ENCODE measurements around the gene NGDN. TPM values are rescaled to one million over a fixed set of nuclear protein-coding genes. Genes with fewer than 3 reads are reported as not detected.
"Not testable (repeated sequence)": the region's sequence is repeated elsewhere in the genome, so short reads cannot be mapped to it uniquely, and the experiment has no call there.

NGDN gene
- total RNA-seq, 1 experiment from 2014 or later: 176 TPM

DNA sequence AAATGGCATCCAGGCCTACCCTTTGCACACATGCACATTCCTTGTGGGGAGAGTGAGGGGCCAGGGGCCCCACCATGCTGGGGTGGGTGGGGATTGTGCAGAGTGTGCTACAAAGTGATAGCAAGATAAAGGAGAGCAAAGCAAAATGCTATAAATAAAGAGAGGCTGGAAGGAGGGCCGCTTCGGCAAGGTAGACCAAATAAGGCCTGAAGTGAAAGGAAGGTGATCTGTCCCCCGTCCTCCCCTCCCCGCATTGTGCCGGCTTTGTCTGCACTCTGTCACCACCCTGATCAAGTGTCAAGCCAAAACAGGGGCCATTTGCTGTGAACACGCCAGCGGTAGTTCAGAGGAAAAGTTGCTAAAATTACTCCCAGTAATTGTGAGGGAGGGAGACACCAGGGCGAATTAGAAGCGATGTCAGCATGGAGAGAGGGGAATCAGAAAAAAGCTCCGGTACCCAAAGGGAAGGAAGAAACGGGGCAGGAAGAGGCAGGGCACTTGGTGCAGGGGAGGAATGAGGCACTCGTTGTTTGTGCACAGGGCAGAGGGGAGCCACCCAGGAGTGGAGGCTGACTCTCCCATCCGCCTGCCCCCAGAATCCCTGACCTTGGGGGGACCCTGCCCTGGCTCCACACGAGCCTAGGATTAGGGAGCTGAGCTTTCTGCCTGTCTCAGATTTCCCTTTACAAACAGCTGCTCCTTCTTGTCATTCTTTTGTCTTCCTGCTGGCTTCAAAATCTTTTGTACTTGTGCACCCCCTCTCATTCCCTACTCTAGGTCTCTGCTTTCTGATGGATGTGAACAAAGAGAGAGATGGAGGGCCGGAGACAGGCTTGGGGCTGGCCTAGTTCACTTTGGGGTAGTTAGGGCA lies 31.2 kb upstream of the NGDN start:
- DNase-seq (ENCODE audit: low read depth): no peak

DNA sequence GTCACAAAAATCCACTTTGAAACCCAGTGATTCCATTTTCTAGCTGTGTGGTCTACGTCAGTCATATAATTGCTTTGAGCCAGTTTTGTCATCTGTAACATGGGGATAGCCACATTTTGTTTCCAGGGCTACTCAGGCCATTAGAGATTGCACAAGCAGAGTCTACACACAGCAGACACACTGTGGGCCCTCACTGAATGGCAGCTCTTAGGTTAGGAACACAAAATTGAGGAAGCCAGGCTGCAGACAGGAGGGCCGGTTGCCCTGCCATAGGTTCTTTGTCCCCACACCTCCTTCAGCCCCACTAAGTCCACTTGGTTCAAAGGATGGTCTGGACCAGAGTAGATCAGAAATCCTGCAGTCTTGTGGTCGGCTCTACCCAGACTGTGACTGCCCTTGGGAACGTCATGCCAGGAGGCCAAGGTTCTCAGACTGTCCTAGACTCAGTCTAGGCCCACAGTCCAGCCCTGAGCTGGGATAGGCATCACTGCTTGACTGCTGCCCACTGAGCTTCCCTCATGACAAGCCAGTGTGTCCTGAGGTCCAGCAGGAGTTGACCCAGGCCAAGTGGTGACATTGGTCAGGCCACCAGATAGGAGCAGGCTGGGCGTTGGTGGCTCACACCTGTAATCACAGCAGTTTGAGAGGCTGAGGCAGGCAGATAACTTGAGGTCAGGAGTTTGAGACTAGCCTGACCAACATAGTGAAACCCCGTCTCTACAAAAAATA lies 30.2 kb upstream of the NGDN start:
- no peak for DNase-seq (ENCODE audit: low read depth)

DNA sequence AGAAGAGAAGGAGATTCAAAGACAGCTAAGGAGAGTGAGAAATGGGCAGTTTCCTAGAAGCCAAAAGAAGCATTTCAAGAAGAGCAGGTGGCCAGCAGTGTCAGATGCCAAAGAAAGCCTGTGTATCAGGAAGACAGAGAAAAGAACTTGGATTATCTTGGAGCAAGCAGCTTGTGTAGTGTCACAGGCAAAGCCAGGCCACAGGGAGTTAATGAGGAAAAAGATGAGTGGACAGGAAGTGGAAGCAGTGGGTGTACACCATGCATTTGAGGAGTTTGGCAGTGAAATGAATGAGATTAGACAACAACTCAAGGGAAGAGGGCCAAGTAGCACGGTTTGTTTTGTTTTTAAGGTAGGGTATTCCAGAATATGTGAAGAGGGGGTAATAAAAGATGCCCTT lies 28.4 kb upstream of the NGDN start:
- peak; percentile 27 for DNase-seq (ENCODE audit: low read depth)

- no peak for DNase-seq (ENCODE audit: low read depth)
Observed at GRCh38 chr14:23442721-23443356, 26.7 kb upstream of the NGDN start.

DNA sequence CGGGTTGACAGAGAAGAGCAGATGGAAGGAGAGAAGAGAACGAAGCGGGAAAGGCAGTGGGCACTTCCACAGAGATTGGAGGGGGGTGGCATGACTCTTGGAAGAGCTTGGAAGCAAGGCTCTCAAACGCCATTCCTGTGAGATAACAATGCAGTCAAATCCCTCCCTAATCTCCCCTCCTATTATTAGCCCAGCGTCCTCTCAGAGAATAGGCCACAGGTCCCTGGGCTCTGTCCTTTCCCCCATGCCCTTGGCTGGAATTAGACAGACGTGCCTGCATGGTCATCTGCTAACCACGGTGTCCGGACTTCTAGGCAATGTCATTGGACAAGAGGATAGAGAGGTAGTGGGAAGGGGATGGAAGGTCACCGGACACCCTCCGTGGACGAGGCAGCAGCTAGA lies 26.1 kb upstream of the NGDN start:
- DNase-seq (ENCODE audit: low read depth): no peak

GRCh38 chr14:23443881-23444280 lies 25.6 kb upstream of the NGDN start:
- DNase-seq (ENCODE audit: low read depth): no peak

- DNase-seq (ENCODE audit: low read depth): no peak
Observed at GRCh38 chr14:23444314-23444713, 25.2 kb upstream of the NGDN start.

GRCh38 chr14:23445773-23446172 lies 23.7 kb upstream of the NGDN start:
- DNase-seq (ENCODE audit: low read depth): no peak

DNA sequence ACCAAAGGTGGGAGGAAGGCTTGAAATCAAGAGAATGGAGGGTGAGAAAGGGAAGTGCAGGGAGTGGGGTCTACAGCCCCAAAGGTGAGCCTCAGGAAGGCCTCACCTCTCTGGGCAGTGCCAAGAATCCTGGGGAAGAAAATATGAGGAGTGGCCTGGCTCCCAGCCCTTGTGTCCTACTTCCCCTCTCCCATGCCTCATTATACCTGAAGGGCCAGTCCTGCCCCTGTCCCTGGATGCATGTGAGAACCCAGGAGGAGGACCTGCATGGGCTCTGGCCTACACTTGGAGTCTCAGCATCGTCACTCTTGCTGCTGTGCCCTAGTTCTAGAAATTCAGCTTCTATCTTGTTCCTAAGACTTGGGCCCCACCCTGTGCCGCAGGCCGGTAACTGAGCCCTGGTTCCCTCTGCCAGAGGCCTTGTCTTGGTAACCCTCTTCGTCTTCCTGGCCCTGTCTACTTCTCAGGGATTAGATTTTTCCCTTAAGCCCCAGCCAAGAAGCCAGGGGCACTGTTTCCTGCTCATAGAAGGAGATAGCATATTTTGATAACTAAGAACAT lies 23.1 kb upstream of the NGDN start:
- no peak for DNase-seq (ENCODE audit: low read depth)

- DNase-seq (ENCODE audit: low read depth): no peak
Observed at GRCh38 chr14:23447361-23448350, 21.8 kb upstream of the NGDN start.

GRCh38 chr14:23449314-23449713 lies 20.2 kb upstream of the NGDN start:
- no peak for DNase-seq (ENCODE audit: low read depth)

DNA sequence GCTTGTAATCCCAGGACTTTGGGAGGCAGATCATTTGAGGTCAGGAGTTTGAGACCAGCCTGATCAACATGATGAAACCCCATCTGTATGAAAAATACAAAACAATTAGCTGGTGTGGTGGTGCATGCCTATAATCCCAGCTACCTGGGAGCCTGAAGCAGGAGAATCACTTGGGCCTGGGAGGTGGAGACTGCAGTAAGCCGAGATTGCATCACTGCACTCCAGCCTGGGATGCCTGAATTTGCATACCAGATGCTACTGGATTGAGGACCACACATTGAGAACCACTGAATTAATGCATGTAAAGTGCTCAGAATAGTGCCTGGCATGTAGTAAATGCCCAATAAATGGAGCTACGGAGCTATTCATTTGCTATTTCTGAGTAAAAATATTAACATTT lies 19.1 kb upstream of the NGDN start:
- no peak for DNase-seq (ENCODE audit: low read depth)

DNA sequence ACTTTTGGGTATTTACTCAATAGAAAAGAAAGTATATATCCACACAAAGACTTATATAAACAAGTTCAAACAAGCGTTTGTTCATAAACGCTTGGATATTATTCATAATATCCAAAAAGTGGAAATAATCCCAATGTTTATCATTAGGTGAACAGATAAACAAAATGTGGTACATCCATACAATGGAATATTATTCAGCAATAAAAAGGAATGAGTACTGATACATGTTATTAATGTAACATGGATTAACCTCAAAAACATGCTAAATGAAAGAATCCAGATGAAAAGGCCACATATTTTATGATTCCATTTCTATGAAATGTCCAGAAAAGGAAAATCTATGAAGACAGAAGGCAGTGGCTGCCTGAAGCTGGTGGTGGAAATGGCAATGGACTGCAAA lies 17.3 kb upstream of the NGDN start:
- no peak for DNase-seq (ENCODE audit: low read depth)

GRCh38 chr14:23454445-23454856 lies 15.1 kb upstream of the NGDN start:
- DNase-seq (ENCODE audit: low read depth): no peak

DNA sequence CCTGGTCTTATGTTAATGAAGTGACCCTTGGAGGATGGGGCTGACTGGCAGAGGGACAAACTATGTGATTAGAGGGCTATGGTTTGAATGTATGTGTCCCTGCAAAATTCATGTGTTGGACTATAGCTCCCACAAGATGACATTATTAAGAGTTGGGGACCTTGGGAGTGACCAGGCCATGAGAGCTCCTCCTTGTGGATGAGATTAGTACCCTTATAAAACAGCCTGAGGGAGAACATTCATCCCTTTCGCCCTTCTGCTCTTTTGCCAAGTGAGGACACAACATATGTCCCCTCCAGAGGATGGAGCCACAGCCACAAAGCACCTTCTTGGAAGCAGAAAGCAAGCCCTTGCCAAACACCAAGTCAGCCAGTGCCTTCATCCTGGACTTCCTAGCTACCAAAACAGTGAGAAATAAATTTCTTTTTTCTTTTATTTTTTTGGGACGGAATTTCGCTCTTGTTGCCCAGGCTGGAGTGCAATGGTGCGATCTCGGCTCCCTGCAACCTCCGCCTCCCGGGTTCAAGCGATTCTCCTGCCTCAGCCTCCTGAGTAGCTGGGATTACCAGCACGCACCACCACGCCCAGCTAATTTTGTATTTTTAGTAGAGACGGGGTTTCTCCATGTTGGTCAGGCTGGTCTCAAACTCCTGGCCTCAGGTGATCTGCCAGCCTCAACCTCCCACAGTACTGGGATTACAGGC lies 12.5 kb upstream of the NGDN start:
- DNase-seq (ENCODE audit: low read depth): not testable (repeated sequence)

- no peak for DNase-seq (ENCODE audit: low read depth)
Observed at GRCh38 chr14:23457587-23458445, 11.7 kb upstream of the NGDN start.

DNA sequence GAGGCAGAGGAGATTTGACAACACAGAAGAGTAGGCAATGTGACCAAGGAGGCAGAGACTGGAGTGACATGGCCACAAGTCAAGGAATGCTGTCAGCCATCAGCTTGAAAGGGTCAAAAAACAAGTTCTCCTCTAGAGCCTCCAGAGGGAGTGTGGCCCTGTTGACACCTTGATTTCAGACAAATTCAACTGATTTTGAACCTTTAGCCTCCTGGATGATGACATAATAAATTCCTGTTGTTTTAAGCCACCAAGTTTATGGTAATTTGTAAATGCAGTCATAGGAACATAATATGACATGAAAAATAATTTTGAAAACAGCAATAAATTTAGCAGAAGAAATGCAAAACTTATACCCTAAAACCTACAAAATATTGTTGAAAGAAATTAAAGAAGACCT lies 8.5 kb upstream of the NGDN start:
- DNase-seq (ENCODE audit: low read depth): no peak

DNA sequence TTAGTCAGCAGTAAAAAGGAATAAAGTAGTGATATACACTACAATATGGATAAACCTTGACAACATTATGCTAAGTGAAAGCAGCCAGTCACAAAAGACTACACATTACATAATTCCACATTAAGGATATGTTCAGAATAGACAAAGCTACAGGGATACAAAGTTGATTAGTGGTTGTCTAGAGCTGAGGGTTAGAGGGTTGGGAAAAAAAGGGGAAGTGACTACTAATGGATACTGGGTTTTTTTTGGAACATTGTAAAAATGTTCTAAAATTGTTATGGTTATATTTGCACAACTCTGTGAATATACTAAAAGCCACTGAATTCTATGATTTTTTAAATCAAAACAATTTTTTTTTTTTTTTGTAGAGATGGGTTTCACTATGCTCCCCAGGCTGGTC lies 4.8 kb upstream of the NGDN start:
- no peak for DNase-seq (ENCODE audit: low read depth)

DNA sequence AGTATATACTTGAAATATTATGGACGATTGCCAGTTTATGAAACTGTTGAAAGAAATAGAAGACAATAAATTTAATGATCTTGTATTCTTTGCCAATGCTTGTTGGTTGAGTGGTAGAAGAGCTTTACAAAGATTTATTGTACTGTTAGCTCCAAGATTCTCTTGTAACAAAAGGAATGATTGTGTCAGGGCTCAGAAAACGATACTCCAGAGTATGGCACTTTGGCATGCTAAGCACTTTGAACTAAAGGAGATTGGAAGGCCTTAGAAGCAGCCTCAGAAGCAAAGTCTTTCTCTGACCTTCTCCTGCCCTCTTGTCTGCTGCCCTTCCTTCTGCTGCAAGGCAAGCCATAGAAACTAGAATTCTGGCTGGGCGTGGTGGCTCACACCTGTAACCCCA lies 4.2 kb upstream of the NGDN start:
- no peak for DNase-seq (ENCODE audit: low read depth)

- no peak for DNase-seq (ENCODE audit: low read depth)
Observed at GRCh38 chr14:23468704-23469126, 788 bp upstream of the NGDN start.

All from Daoy (cell line).